DND-41 (cell line): ENCODE measurements around the gene PIK3CD.

ENCODE experiments used
- ATAC-seq: fragments of 200-7000 bp; cut with Tn5 transposase; 3 replicates; pipeline ENCODE4 v1.9.1; 2021; ENCODE audit warnings: low read depth; ENCODE audit not compliant: insufficient read depth
- DNase-seq: peaks from one replicate; pipeline ENCODE4 v3.0.0-alpha.2; 2020
- H2AFZ ChIP-seq: 2 replicates; pipeline ENCODE4 v1.6.0; 2012; ENCODE audit warnings: low read depth, low read length
- H3K27ac ChIP-seq: 2 replicates; pipeline ENCODE4 v1.5.1; 2012; ENCODE audit warnings: low read length, inconsistent platforms
- H3K27me3 ChIP-seq: fragments of 200-600 bp; sonication (generic); 2 replicates; pipeline ENCODE4 v1.6.0; 2012; ENCODE audit warnings: low read length, mild to moderate bottlenecking, inconsistent platforms; ENCODE audit not compliant: insufficient read depth, poor library complexity
- H3K36me3 ChIP-seq: 2 replicates; pipeline ENCODE4 v1.5.1; 2012; ENCODE audit warnings: low read length, inconsistent platforms; ENCODE audit not compliant: insufficient read depth
- H3K4me1 ChIP-seq: 2 replicates; pipeline ENCODE4 v1.5.1; 2012; ENCODE audit warnings: mild to moderate bottlenecking, low read length; ENCODE audit not compliant: insufficient read depth
- H3K4me2 ChIP-seq: 2 replicates; pipeline ENCODE4 v1.6.0; 2012; ENCODE audit warnings: mild to moderate bottlenecking, moderate library complexity, low read length, inconsistent platforms; ENCODE audit not compliant: insufficient read depth
- H3K4me3 ChIP-seq, 2 experiments: fragments of 200-600 bp in 1 of 2; shearing (Covaris generic) in 1 of 2; 2 replicates each; pipeline ENCODE4 v1.5.1; 2012 to 2016; ENCODE audit warnings: inconsistent platforms in 2 of 2, low read length in 2 of 2, mild to moderate bottlenecking in 2 of 2, low read depth in 1 of 2, moderate library complexity in 1 of 2
- H3K79me2 ChIP-seq: 2 replicates; pipeline ENCODE4 v1.6.0; 2012; ENCODE audit warnings: low read length, inconsistent platforms; ENCODE audit not compliant: insufficient read depth
- H3K9ac ChIP-seq: 2 replicates; pipeline ENCODE4 v1.6.0; 2012; ENCODE audit warnings: low read depth, mild to moderate bottlenecking, inconsistent platforms, low read length, moderate library complexity
- H3K9me3 ChIP-seq: 2 replicates; pipeline ENCODE4 v1.5.1; 2012; ENCODE audit warnings: low read length, moderate library complexity, mild to moderate bottlenecking, inconsistent platforms; ENCODE audit not compliant: insufficient read depth, severe bottlenecking
- H4K20me1 ChIP-seq: 2 replicates; pipeline ENCODE4 v1.6.0; 2012; ENCODE audit warnings: low read length; ENCODE audit not compliant: insufficient read depth
- CTCF ChIP-seq: IDR thresholded peaks from 2 replicates; pipeline ENCODE4 v1.5.1; 2012; ENCODE audit warnings: borderline replicate concordance, low read length, moderate library complexity, mild to moderate bottlenecking; ENCODE audit not compliant: poor library complexity, severe bottlenecking; ENCODE audit errors: extremely low read depth
- EZH2 ChIP-seq: IDR thresholded peaks from 3 replicates; pipeline ENCODE4 v1.6.1; 2012; ENCODE audit warnings: borderline replicate concordance, low read depth, mild to moderate bottlenecking, moderate library complexity, low read length, inconsistent platforms; ENCODE audit not compliant: severe bottlenecking

Gene PIK3CD

DNA sequence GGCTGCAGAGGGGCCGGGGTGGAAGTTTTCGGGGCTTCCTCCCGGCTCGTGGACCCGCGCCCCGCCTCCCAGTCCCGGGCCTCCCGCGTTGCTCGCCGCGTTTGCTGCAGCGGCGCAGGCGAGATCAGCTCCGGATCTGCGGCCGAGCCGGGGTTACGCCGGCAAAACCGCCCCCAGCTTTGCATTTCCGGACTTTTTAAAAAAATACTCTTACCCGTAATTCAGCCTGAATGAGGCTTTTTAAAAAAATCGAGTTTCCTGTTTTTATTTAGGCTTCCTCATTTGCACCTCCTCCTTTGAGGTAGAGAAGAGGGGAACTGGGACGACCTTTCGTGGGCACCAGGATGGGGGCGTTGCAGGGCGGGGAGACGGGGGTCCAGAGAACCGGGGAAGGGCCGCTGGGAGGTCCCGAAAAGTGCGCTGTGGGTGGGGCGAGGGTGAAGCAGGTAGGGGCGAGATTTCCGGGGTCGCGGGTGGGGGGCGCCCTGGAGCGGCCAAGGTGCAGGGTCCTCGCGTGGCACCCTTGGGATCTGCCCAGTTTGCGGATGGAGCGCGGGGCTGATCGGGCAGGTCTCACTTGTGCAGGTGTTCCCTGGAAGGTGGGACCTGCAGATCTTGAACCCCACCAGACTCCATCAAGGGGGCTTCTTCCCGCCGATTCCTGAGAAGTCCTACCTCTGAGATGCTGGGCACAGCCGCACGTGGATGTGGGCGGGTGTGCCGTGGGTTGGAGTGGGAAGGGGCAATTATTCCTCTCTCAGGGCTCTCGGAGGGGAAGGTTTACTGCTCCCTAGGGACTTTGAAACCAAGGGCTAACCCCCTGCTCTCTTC is 1.1 kb downstream of the PIK3CD start:
- no peaks in the 10 kb centered on the region for H3K9me3 ChIP-seq
- H3K27ac ChIP-seq: peak overlapping the region; percentile 86
- peak; percentile 72 for DNase-seq
- peak overlapping the region; percentile 96 for H3K4me2 ChIP-seq
- H3K4me1 ChIP-seq: peaks cover 51% of the 10 kb centered on the region
- peaks cover 6% of the 10 kb centered on the region; the same call in 1 of the 2 replicates for H3K36me3 ChIP-seq
- H3K79me2 ChIP-seq: peaks cover 74% of the 10 kb centered on the region
- H4K20me1 ChIP-seq: peaks cover 43% of the 10 kb centered on the region
- H3K9ac ChIP-seq: peak overlapping the region; percentile 91
- ATAC-seq: peak; percentile 59
- TF ChIP-seq EZH2 (no peak), CTCF (no peak)
- peak overlapping the region; percentile 67 to 79 for H3K4me3 ChIP-seq
- H2AFZ ChIP-seq: peak overlapping the region; percentile 71
- H3K27me3 ChIP-seq: no peaks in the 10 kb centered on the region

DNA sequence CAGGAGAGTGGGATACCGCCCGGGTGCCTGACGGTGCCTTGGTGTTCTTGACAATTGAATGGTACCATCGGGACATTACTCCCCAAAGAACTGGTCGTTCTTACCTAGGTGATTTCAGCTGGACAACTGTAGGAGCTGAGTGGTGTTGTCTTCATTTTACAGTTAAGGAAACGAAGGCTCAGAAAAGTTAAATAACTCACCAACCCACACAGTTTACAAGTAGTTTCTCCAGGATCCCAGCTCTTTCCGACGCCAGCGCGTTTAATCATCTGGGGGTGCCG is 1.6 kb downstream of the PIK3CD start:
- peak overlapping the region; percentile 96 for H3K4me2 ChIP-seq
- peaks cover 53% of the 10 kb centered on the region for H3K4me1 ChIP-seq
- H3K27me3 ChIP-seq: no peaks in the 10 kb centered on the region
- TF ChIP-seq CTCF (no peak), EZH2 (no peak)
- peak overlapping the region; percentile 67 to 79; a peak in 3 of 4 replicates for H3K4me3 ChIP-seq
- H3K36me3 ChIP-seq: peaks cover 6% of the 10 kb centered on the region; the same call in 1 of the 2 replicates
- H3K79me2 ChIP-seq: peaks cover 79% of the 10 kb centered on the region
- H2AFZ ChIP-seq: no peak overlapping the region
- H3K9me3 ChIP-seq: no peaks in the 10 kb centered on the region
- no peak for ATAC-seq
- H4K20me1 ChIP-seq: peaks cover 49% of the 10 kb centered on the region
- peak overlapping the region; percentile 86 for H3K27ac ChIP-seq
- no peak for DNase-seq
- peak overlapping the region; percentile 91 for H3K9ac ChIP-seq

GRCh38 chr1:9653491-9654050 is 2.0 kb downstream of the PIK3CD start:
- no peak for TF ChIP-seq CTCF
- no peak for TF ChIP-seq EZH2
- DNase-seq (no peak), ATAC-seq (no peak)
- Histone ChIP-seq H3K9ac (peak overlapping the region; percentile 91; the same call in 1 of the 2 replicates), H3K9me3 (no peaks in the 10 kb centered on the region), H3K36me3 (peaks cover 6% of the 10 kb centered on the region; the same call in 1 of the 2 replicates), H3K4me2 (peak overlapping the region; percentile 96), H3K4me3 (peak overlapping the region in 1 of 2 experiments; percentile 67; a peak in 3 of 4 replicates), H4K20me1 (peaks cover 52% of the 10 kb centered on the region), H3K27ac (peak overlapping the region; percentile 86), H3K4me1 (peaks cover 53% of the 10 kb centered on the region), H3K79me2 (peaks cover 83% of the 10 kb centered on the region), H3K27me3 (no peaks in the 10 kb centered on the region), H2AFZ (no peak overlapping the region)
